H1 (cell line): ENCODE measurements around the gene FAAP100. TPM values are rescaled to one million over a fixed set of nuclear protein-coding genes. Genes with fewer than 3 reads are reported as not detected.

Source experiments
- BCL11A ChIP-seq, 2 experiments: IDR thresholded peaks; one replicate each; pipeline ENCODE4 v1.6.1; 2011; ENCODE audit warnings: low read depth in 2 of 2, low read length in 2 of 2, mild to moderate bottlenecking in 2 of 2
- CBX8 ChIP-seq: fragments of 300-800, 300-1000 bp; sonication (generic); IDR thresholded peaks from 2 replicates; pipeline ENCODE4 v1.7.1; 2016; ENCODE audit warnings: low read depth, low read length, borderline replicate concordance
- CREB1 ChIP-seq: IDR thresholded peaks from 2 replicates; pipeline ENCODE4 v1.6.1; 2012; ENCODE audit warnings: inconsistent platforms
- E2F6 ChIP-seq: IDR thresholded peaks from 2 replicates; pipeline ENCODE4 v1.6.1; 2012; ENCODE audit warnings: inconsistent platforms
- NANOG ChIP-seq: IDR thresholded peaks from 2 replicates; pipeline ENCODE4 v1.6.1; 2011; ENCODE audit warnings: low read length, low read depth, mild to moderate bottlenecking, inconsistent platforms; ENCODE audit not compliant: insufficient read depth, poor library complexity, severe bottlenecking
- SIRT6 ChIP-seq: IDR thresholded peaks from one replicate; pipeline ENCODE4 v1.7.1; 2012; ENCODE audit warnings: low read length, inconsistent platforms
- TBP ChIP-seq: IDR thresholded peaks from 2 replicates; pipeline ENCODE4 v1.6.1; 2011; ENCODE audit warnings: low read depth, low read length, improper control_type of control experiment
- polyA plus RNA-seq, 7 experiments: library from polyadenylated mRNA; depleted of rRNA in 3 of 7; stranded (reverse) in 5 of 7; unstranded in 2 of 7; fragments of >200 nt in 5 of 7; fragments of 200-250 nt in 2 of 7; gene quantifications; 1 replicate in 5 of 7; 2 replicates in 1 of 7; 4 replicates in 1 of 7; pipeline versions ENCODE4 v1.2.1 to v1.2.3, GENCODE V29; 2011 to 2013; ENCODE audit warnings: missing spikeins in 2 of 7, mixed read lengths in 2 of 7
- total RNA-seq: library from RNA; stranded (reverse); fragmentation: NEBNext Ultra II Directional; extraction: Animal tissue kit (Norgen Biotek cat#: 25700); gene quantifications from 2 replicates; pipeline ENCODE4 v1.2.1, GENCODE V29; 2021
- TF ChIP-seq, protein P1 (sequence below), 3 experiments: IDR thresholded peaks; 1 replicate in 2 of 3; 2 replicates in 1 of 3; pipeline versions ENCODE4 v1.5.1 to v1.6.1; 2011; ENCODE audit warnings: low read length in 3 of 3, mild to moderate bottlenecking in 3 of 3, inconsistent platforms in 2 of 3, low read depth in 1 of 3, moderate library complexity in 1 of 3; ENCODE audit not compliant: insufficient read depth in 1 of 3; ENCODE audit errors: control extremely low read depth in 1 of 3

FAAP100 gene
- total and polyA plus RNA-seq, 2 of the 8 experiments (the other 6 are each of a cell fraction or from before 2014, with no cell fraction given), result 23.2 to 41.8 TPM

DNA sequence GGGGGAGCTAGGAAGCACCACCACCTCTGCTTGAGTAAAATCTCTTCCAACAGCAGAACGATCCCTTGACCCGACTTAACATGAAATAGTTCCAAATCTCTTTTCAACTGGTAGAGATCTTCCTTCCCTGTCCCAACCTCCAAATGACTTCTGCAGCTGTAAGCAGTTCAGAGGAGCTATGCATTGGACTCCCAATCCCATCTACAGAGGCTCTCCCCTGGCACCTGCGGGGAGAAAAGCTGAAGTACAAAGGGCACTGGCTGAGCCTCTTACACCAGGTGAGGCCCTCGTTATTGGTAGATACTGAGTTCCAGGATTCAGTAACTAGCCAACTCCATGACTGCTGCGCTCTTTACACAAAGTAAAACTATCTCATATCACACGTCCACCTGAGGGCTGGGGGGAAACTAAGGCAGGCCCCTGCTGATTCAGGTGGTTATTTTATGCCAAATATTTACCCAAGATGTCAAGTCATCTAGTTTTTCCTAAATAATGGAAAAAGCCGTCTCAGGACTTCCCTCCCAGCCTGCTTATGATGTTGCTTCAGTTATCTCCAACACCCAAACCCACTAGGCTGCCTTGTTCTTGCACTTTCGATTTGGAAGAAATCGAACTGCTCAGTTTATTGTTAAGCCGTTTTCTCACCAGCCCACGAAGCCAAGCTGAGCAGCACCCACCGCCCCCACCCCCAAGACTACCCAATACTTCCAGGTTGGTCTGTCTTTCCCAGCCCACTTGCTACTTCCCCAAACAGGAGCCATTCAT is 42.8 kb downstream of the FAAP100 start (continued):
- TF ChIP-seq TBP (no peak), E2F6 (peak; percentile 12; the same call in 1 of the 2 replicates), CREB1 (0 out of 2 replicates have a peak, but pooled peaks have one; percentile 4), SIRT6 (no peak), BCL11A (IDR thresholded peaks at IDR 0.05; ENCODE audit: low read depth in 2 of 2, low read length in 2 of 2) (peak in 1 of 2 experiments; percentile 11), NANOG (no peak), CBX8 (no peak)
- TF ChIP-seq, protein P1, sequence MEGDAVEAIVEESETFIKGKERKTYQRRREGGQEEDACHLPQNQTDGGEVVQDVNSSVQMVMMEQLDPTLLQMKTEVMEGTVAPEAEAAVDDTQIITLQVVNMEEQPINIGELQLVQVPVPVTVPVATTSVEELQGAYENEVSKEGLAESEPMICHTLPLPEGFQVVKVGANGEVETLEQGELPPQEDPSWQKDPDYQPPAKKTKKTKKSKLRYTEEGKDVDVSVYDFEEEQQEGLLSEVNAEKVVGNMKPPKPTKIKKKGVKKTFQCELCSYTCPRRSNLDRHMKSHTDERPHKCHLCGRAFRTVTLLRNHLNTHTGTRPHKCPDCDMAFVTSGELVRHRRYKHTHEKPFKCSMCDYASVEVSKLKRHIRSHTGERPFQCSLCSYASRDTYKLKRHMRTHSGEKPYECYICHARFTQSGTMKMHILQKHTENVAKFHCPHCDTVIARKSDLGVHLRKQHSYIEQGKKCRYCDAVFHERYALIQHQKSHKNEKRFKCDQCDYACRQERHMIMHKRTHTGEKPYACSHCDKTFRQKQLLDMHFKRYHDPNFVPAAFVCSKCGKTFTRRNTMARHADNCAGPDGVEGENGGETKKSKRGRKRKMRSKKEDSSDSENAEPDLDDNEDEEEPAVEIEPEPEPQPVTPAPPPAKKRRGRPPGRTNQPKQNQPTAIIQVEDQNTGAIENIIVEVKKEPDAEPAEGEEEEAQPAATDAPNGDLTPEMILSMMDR (IDR thresholded peaks at IDR 0.05; ENCODE audit: control extremely low read depth in 1 of 3, insufficient read depth in 1 of 3, low read depth in 1 of 3, low read length in 3 of 3), result 0 out of 4 replicates have a peak, but pooled peaks of 1 of the 3 experiments have one; percentile 1
